Bone marrow (tissue), 2 donors: Measurements from ENCODE around the gene UTP11.

Experiments
- DNase-seq, 2 donors: peaks; one replicate each; lab custom pipeline; 2025; lab: John Stamatoyannopoulos, UW

Gene UTP11

DNA sequence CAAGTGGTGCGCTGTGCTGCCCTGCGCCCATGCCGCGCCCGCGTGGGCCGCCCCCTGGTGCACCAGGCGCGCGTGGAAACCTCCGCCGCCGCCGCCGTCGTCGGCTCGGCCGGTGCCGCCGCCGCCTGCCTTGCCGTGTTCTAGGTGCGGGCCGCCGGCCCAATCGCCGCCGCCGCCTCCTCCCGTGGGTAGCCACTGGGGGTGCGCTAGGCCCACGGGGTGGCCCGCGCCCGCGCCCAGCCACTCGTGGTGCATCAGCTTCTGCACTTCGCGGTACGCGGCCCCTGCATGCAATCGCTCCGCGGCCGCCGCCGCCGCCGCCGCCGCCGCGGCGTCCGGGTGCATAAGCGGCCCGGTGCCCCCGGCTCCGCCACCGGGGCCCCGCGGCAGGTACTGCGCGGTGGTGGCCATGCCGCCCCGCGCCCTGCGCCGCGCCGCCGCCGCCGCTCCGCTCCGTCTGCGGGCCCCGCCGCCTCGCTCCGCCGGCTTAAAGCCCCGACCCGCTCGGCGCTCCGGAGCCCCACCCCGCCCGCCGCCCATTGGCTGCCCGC lies 33.9 kb downstream of the UTP11 start, which contains the start of gene POU3F1:
Gene POU3F1, minus strand, starts transcription at position 461 of the 551 bp plus-strand sequence. Its CDS starts 50 bp downstream, at position 411.
- DNase-seq: no peak

DNA sequence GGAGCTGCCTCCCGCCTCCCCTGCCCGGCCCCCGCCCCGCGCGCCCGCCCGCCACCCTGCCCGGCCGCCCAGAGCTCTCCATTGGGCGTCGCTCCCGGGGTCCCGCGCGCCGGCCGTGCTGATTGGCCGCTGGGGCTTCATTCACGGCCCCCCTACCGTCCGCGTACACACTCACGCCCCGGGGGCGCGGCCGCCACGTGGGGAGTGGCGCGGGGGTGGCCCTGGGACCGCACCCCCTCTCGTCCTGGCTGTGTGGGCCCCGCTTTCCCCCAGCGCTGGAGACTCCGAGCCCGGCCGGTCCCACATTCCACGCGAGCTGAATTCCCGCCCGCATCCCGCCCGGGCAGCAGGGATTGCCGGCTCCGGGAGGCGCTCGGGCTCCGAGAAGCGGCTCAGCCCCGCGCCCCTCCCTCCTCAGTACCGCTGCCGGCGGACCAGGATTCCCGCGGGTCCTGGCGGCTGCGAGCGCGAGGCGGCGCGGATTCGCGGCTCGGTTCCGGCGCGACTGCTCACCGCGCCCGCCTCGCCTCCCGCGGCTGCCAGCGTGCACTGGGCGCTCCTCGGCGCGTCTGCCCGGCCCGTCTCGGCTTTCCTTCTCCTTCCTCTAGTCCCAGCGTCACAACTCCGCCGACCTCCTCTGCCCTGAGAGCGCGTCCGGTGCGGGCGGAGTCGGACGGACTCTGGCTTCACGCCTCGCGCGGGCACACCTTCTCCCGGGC lies 34.5 kb downstream of the UTP11 start:
- DNase-seq: peak in 1 of 2 donors; percentile 8

DNA sequence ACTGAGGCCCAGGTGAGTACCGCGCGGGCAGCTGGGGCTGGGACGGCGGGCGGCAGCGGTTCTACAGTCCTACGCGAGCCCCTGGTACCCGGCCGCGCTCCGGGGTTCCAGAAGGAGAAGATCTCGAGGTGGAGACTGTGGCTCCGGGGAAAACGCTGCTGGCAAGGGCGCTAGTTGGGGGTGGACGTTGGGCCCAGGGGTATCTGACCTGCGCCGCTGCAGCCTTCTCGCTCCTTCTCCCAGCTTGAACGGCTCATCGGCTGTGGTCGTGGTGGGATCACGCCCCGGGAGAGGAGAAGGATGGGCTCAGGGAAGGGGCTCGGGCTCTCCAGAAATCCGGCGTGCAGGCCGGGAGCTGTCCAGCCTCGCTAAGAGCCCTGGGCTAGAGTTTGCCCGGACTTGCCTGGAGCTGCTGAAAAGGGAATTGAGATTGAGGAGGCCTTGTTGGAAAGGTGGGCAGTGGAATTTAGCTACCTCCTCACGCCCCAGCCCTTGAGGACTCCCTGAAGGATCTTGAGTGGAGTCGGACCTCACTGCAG lies 35.1 kb downstream of the UTP11 start:
- no peak for DNase-seq

DNA sequence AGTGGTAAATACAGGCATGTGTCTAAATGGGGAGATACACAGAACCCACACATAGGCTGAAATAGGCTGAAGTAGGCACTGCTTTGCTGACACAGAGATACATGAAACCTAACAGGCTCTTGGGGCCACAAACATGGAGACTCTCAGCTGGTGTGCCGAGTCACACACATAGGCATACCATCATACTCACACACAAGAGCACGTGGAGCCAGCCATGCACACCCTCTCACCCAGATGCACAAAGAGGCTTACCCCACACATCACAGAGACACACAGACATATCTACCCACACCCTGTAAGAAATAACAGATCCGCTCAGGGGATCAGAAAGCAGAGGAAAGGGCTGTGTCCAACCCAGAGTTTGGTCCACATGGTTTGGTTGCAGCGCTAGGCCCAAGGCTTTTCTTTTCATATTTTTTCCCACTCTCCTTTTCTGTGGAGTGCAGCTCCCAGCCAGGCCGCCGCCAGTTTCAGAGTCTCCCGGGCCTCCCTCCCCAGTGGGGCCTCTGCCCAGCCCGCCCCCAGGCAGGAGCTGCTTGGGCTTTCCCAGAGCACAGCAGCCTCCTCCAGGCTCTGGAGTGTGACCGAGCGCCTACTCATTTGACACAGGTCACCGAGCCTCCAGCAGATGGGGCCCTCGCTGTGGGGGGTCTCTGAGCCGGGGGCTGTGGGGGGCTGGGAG lies 38.0 kb downstream of the UTP11 start:
- DNase-seq: no peak

DNA sequence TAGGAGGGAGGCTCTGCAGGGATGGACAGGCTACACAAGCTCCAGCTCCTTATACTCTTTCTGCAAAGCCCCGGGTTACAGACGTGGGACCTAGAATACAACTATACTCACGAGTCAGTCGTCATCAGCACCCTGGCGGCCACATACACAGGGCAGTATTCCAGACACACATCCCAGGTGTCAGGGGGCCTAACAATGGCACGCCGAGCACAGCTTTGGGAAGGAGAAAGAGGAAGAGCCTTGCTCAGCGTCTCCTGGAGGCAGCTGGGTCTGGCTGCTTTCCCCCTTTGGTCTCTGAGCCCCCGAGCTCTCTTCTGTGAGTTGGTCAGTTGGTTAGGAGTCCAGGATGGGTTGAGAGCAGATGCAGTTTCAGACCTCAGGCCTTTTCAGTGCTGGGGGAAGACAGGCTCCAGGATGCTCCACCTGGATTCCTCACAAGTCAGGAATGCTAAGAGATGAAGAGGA lies 38.6 kb downstream of the UTP11 start:
- DNase-seq: no peak

DNA sequence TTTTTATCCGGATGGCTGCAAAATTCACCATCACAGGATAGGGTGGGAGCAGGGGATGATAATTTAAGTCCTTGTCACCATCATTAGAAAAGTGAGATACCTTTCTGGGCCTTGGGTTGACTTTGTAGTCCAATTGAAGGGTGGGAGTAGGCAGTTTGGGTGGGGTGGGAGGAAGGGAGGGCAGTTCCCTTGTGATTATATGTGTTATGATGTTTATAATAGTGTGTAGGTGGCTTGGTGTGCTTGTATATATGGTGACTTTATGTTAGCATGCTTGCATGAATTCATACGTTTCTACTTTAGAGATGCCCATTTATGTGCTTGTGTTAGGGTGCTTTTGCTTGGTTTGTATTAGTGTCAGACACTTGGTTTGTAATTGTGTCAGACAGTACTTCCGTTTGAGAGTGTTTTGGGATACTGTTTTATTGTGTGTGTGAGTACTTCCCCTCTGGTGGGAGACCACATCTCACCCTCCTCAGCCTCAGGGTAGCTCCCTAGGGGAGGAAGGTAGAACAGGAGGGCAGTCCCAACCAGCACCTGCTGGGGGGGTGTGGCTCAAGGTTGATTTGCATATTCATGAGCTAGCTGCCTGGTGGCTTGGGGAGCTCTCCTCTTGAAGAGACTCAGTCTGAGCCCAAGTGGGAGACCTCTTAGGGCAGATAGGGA lies 40.3 kb downstream of the UTP11 start:
- DNase-seq: no peak

DNA sequence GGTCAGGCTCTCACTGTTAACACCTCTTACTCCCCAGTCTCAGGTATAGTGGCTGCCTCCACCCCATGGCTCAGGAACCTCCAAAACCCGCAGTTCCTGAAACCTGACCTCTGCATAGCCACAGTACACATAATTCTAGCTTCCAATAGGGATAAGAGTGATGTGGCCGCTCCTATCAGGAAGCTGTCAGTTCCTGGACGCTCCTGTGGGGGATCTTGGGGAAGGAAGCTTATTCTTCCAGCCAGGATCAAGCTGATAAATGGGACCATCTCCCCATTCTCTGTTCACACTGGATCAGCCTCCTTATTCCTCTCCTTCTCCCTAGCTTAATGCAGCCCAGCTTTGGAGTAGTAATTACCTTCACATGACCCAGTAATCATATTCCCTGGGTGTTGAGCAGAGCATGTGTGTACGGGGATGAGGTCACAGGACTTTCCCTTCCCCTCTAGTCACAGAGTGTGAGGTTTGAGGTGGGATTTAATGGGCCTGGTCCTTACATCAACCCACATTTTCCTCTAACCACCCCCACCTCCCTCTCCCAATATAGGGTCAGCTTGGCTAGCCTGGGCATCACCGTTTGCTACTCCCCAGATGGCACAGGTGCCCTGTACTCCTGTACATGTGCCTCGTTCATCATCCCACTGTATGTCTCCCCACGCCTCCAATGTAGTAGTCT lies 41.0 kb downstream of the UTP11 start:
- DNase-seq: no peak

DNA sequence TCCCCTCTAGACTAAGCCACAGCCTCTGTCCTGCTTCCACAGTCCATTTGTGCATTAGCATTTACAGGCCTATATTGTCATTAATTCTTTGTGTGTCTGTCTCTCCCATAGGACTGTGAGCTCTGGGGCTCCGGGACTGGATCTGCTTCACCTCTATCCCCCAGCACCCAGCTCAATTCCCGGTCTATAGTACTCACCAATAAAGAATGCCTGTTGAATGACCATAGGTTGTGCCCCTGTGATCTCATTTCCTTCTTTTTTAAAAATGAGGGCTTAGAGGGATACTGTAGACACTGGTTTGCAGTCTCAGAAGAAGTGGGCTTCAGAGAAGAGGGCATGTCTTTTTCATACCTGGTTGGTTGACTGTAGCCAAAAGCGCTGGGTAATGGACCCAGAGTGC lies 42.9 kb downstream of the UTP11 start:
- no peak for DNase-seq

DNA sequence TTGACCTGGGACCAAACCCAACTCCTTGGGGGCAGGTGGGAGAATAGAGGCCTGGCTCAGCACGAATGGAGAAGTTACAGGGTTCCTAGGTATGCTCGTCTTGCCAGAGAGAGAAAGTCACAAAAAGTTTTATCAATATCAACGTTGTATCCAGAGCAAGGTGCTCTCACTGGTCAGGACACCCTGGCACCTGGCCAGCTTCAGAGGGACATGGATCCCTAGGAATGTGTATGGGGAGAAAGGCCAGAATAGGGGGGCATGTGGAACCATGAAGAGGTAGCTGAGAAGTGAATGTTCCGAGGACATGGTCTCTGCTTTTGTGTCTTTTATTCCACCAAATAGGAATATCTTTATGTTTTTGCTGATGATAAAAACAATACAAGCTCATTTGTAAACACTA lies 43.4 kb downstream of the UTP11 start:
- no peak for DNase-seq

DNA sequence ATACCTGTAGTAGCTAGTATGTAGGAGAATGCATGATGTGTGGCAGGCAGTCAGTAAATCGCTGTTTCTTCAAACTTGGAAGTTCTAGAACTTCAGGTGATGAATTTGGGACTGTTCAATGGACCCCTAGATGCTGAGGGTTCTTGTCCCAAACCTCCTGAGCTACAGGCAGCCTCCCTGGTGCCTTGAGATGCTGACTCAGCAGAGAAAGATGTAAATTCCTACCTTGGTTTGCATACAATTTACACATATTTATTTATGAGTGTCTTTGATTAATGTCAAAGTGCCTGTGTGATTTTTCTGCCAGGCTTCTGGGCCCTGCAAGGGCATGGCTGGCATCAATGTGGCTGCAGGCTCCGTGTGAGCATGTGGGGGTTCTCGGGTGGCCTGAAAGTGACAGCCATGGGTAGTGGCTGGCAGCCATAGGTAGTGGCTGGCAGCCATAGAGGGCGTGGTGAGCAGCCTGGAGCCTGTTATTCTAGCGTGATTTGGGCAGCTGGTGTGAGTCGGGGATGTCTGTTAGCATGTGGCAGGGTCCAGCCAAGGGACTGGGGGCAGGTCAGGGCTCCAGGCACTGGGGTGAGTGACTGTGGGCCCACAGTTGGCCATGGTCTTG lies 47.2 kb downstream of the UTP11 start:
- no peak for DNase-seq

DNA sequence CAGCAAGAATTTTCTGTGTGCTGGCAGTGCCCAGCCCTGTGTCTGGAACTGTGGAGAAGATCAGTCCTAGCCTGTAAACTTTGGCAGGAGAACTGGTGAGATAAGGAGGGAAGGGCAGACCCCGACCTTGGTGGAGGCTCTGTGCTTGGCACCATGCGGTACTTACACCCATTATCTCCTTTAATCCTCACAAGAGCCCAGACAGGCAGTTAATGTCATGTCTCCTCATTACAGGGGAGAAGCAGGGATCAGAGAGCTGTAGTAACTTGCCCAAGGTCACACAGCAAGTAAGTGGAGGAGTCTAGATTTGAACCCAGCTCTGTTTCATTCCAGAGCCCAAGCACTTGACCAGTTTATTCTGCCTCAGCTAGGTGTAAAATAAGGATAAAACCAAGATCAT lies 48.0 kb downstream of the UTP11 start:
- no peak for DNase-seq

DNA sequence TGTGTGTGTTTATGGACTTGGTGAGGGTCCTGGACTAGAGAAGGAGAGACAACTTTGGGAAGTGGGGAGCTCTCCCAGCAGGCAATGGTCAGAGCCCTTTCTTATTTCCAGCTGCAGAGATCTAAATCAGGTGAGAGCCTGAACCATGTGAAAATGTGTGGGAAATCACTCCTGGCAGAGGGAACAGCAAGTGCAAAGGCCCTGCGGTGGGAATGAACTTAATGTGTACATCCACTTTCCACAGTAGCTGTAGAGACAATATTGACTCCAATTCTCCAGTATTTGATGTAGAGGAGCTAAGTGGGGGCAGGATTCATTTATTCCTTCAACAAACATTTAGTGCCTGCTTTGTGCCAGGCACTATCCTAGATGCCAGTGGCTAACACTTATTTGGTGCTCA lies 48.8 kb downstream of the UTP11 start:
- DNase-seq: no peak

DNA sequence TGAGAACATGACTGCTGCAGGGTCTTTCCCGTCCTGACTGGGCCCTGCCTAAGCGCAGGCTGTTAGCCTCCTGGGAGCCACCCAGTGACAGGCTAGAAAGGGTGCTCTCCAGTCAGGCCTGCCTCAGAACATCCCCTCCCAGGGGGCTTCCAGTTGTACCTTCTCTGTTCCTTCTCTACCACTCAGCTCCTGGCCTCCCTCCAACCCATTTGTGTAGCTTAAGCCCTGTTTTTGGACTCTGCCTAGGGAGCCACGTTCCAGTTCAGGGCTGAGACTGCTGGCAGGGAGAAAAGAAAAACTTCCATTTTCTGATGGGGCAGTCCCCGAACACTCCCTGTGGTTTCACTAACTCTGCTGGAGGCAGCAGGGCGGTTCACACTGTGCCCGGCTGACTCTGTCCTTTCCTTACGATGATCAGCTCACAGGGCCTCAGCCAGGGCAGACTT lies 49.4 kb downstream of the UTP11 start:
- DNase-seq: no peak

DNA sequence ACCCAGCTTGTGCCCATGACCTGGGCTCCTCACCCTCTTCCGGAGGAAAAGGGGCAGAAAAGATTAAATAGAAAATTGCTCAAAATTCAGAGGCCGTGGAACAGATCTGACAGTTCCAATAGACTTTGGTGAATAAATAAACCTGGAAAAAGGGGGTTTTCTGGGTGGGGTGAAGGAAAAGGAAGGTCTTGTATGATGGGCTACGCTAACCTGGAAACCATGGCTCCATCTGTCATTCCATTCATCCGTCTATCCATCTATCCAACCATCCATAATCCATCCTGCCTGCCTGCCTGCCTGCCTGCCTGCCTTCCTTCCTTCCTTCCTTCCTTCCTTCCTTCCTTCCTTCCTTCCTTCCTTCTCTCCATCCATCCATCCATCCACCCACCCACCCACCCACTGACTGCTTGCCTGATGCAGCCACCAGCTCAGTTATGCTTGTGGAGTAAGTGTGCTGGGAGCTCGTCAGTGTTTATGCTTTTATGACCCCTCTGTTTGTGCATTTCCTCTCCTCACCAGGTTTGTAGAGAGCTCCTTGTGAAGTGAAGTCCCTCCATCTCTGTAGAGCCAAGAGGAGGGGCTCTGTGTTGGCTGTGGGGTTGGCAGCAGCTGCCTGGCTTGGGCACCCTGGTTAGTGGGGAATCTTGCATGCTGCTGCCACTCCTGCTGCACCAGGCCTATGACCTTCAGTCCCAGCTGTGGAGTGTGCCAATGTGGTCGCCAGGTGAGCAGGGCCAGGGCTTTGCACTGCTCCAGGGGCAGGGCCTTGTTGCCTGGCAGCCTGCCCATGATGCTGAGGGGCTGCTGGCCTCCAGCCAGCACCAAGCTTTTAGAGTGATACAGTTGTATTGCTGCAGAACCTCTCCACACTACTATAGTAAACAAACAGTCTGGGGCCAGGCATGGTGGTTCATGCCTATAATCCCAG lies 50.1 kb downstream of the UTP11 start:
- DNase-seq: no peak

DNA sequence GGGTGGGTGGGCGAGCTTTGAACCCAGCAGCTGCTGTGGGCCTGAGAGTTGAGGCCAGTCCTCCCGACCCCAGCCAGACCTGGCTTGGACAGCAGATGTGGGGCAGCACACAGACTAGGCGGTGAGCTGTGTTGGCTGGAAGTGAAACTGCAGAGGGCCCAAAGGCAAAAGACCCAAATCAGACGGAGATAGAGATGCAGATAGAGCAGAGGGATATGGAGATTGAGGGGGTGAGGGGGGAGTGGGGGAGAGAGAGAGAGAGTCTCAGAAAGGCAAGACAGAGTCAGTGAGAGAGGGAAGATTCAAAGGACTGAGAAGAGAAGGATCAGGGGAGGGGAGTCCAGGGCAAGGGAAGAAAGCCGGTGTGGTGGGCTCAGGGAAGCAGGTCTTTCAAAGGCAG lies 51.1 kb downstream of the UTP11 start:
- no peak for DNase-seq

DNA sequence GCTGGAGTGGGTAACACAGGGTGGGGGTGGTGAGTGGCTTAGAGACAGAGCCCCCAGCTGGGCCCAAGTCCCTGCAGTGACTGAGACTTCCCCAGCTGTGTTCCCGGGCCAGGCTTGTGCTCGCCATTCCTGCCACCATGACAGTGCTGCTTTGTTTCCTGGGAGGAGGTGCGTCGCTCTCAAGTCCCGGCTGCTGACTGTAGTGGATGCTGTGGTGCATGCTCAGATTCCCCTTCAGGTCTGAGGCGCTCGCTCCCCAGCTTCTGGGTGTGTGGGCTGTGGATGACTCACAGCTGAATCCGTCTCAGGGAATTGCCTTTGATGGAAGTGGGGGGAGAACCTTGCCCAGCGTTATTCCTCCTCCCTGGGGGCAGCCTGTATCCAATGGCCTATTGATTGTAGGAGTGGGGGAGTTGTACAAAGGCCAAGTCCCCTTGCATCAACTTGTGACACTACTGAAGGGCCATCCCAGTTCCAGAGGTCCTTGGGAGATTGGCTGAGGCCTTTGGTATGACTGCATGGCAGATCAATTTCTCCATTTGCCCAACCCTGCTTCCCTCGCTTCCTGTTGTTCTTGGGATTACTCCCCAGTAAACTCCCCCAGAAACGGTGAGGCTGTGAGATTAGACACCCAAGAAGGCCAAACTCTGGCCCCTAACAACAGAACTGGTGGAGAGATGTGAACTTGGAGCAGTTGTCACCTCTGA lies 51.8 kb downstream of the UTP11 start:
- no peak for DNase-seq

DNA sequence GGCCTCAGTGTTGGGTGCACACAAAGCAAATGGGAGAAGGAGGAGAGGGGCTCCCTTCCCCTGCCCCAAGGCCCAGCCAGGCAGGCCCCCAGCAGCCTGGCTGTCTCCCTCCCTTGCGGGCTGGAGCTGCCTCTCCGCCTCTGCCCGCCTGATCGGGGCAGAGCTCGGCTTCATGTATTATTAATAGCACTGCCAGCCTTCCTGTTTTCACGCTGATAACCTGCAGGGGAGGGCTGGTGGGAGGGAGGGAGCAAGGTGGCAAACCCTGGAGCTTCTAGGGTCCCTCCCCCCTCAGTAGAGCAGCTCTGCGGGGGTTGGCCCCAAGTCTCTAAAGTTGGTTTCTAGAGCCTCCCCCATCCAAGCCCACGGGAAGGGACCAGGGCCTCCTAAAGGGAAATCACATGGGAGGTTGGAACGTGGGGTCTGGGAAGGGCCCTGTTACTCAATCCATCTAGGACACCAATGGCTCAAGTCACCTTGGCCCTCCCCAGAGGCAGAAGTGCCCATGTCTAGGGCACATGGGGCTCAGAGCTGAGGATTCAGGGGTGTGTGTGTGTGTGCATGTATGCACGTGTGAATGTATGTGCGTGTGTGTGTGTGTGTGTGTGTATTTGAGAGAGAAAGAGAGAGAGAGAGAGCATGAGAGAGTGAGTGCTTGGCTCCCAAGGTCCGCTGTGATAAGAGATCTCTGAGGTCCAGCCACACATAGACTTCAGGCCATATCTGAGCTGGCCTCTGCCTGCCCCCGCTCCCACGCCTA lies 55.9 kb downstream of the UTP11 start:
- no peak for DNase-seq

DNA sequence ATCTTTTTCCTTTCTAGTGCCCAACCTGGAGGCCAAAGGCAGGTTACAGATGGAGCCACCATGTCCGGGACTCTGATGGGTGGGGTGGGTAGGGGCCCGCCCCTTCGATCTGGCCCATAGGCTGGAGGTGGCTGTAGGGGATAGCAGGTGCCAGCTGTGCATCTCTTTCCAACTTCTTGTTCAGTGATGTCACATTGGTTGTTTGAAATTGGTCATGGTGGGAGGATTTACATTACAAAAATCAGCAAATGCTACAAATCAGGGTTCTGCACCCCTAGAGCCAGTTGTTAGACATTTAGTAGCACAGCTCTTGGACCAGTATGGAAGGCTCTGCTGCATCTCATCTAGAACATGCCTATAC lies 56.4 kb downstream of the UTP11 start:
- no peak for DNase-seq
